SK-N-SH treated with all-trans-retinoic acid at 6 μM for 48 hours (cell line): Measurements from ENCODE around the gene UBXN4.
"Not testable (repeated sequence)": the region's sequence is repeated elsewhere in the genome, so short reads cannot be mapped to it uniquely, and the experiment has no call there.

Experiments
- ATAC-seq: fragments of 200-7000 bp; cut with Tn5 transposase; 3 replicates; pipeline ENCODE4 v1.9.1; 2020; ENCODE audit warnings: mild to moderate bottlenecking, moderate library complexity
- ARNTL ChIP-seq: fragments of 450-650 bp; formaldehyde crosslinking; IDR thresholded peaks from 2 replicates; pipeline ENCODE4 v1.5.0; 2020; ENCODE audit warnings: low read depth, mild to moderate bottlenecking, moderate library complexity, borderline replicate concordance
- ESRRG ChIP-seq: fragments of 250-450 bp; sonication (Bioruptor Pico); IDR thresholded peaks from 2 replicates; pipeline ENCODE4 v1.6.1; 2021; ENCODE audit warnings: mild to moderate bottlenecking
- GLIS3 ChIP-seq: fragments of 250-450 bp; sonication (Bioruptor Pico); IDR thresholded peaks from 2 replicates; pipeline ENCODE4 v1.5.0; 2020; ENCODE audit warnings: mild to moderate bottlenecking, moderate library complexity
- ISL1 ChIP-seq: fragments of 250-450 bp; sonication (Bioruptor Pico); IDR thresholded peaks from 2 replicates; pipeline ENCODE4 v2.1.2; 2022; ENCODE audit warnings: mild to moderate bottlenecking, moderate library complexity
- OSR1 ChIP-seq: fragments of 250-450 bp; sonication (Bioruptor Pico); IDR thresholded peaks from 2 replicates; pipeline ENCODE4 v1.8.0; 2022; ENCODE audit warnings: moderate library complexity, mild to moderate bottlenecking, inconsistent platforms
- PPARA ChIP-seq: fragments of 250-450 bp; sonication (Bioruptor Pico); IDR thresholded peaks from 2 replicates; pipeline ENCODE4 v1.5.0; 2020; ENCODE audit warnings: mild to moderate bottlenecking, borderline replicate concordance
- RARB ChIP-seq: fragments of 250-450 bp; sonication (Bioruptor Pico); IDR thresholded peaks from 2 replicates; pipeline ENCODE4 v1.8.0; 2021; ENCODE audit warnings: mild to moderate bottlenecking, moderate library complexity
- SNAI2 ChIP-seq: fragments of 250-450 bp; sonication (Bioruptor Pico); IDR thresholded peaks from 2 replicates; pipeline ENCODE4 v1.5.0; 2020; ENCODE audit warnings: mild to moderate bottlenecking, moderate library complexity
- TCF4 ChIP-seq: fragments of 250-450 bp; sonication (Bioruptor Pico); IDR thresholded peaks from 2 replicates; pipeline ENCODE4 v1.8.0; 2021; ENCODE audit warnings: mild to moderate bottlenecking, moderate library complexity, borderline replicate concordance
- ZC3H10 ChIP-seq: fragments of 250-450 bp; sonication (Bioruptor Pico); IDR thresholded peaks from 2 replicates; pipeline ENCODE4 v1.5.1; 2021; ENCODE audit warnings: mild to moderate bottlenecking, moderate library complexity
- ZFP3 ChIP-seq: fragments of 250-450 bp; sonication (Bioruptor Pico); IDR thresholded peaks from 2 replicates; pipeline ENCODE4 v1.5.0; 2020; ENCODE audit warnings: mild to moderate bottlenecking, moderate library complexity
- ZFP30 ChIP-seq: fragments of 450-650 bp; formaldehyde crosslinking; IDR thresholded peaks from 2 replicates; pipeline ENCODE4 v1.5.0; 2022; ENCODE audit warnings: mild to moderate bottlenecking, moderate library complexity
- ZNF70 ChIP-seq: fragments of 450-650 bp; formaldehyde crosslinking; IDR thresholded peaks from 2 replicates; pipeline ENCODE4 v1.5.0; 2020; ENCODE audit warnings: mild to moderate bottlenecking, moderate library complexity
- TF ChIP-seq, protein P1 (sequence below): fragments of 250-450 bp; sonication (Bioruptor Pico); IDR thresholded peaks from 2 replicates; pipeline ENCODE4 v1.5.0; 2020; ENCODE audit warnings: mild to moderate bottlenecking, moderate library complexity
- TF ChIP-seq, protein P2 (sequence below): fragments of 250-450 bp; sonication (Bioruptor Pico); IDR thresholded peaks from 2 replicates; pipeline ENCODE4 v1.8.0; 2021; ENCODE audit warnings: low read depth, mild to moderate bottlenecking, moderate library complexity, borderline replicate concordance
- TF ChIP-seq, protein P3 (sequence below): fragments of 250-450 bp; sonication (Bioruptor Pico); IDR thresholded peaks from 2 replicates; pipeline ENCODE4 v1.5.1; 2021; ENCODE audit warnings: mild to moderate bottlenecking, moderate library complexity
- TF ChIP-seq, protein P4 (sequence below): fragments of 250-450 bp; sonication (Bioruptor Pico); IDR thresholded peaks from 2 replicates; pipeline ENCODE4 v1.5.1; 2020; ENCODE audit warnings: low read depth, mild to moderate bottlenecking, moderate library complexity

UBXN4 gene

DNA sequence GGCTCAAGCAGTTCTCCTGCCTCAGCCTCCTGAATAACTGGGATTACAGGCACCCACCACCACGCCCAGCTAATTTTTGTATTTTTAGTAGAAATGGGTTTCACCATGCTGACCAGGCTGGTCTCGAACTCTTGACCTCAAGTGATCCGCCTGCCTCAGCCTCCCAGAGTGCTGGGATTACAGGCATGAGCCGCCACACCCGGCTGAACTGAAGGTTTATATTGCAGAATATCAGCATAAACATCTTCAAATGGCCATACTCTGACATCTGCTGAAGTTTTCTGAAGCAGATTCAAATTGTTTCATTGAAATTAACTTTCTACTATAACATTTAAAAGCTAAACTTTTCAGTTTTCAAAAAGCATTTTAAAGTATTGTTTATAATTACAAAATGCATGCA lies 37.6 kb upstream of the UBXN4 start:
- ATAC-seq = not testable (repeated sequence)

DNA sequence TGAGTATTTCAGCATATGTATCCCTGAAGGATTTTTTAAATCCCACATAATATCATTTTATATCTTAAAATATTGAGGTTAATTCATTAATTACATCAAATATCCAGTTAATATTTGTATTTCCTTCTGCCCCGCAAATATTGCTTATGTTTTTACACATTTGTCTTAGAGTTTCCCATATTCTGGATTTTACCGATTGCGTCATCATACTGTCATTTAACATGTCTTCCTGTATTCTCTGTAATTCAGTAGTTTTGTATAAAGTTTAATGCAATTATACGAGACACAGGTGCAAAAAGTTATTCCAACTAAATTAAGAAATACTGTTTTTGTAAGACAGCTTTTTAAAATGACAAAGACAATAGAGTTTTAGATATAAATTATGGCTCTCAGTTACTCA lies 33.5 kb upstream of the UBXN4 start:
- no peak for ATAC-seq
- no peak for TF ChIP-seq SNAI2
- TF ChIP-seq ZFP30 = no peak
- TF ChIP-seq GLIS3 = no peak
- TF ChIP-seq, protein P1, sequence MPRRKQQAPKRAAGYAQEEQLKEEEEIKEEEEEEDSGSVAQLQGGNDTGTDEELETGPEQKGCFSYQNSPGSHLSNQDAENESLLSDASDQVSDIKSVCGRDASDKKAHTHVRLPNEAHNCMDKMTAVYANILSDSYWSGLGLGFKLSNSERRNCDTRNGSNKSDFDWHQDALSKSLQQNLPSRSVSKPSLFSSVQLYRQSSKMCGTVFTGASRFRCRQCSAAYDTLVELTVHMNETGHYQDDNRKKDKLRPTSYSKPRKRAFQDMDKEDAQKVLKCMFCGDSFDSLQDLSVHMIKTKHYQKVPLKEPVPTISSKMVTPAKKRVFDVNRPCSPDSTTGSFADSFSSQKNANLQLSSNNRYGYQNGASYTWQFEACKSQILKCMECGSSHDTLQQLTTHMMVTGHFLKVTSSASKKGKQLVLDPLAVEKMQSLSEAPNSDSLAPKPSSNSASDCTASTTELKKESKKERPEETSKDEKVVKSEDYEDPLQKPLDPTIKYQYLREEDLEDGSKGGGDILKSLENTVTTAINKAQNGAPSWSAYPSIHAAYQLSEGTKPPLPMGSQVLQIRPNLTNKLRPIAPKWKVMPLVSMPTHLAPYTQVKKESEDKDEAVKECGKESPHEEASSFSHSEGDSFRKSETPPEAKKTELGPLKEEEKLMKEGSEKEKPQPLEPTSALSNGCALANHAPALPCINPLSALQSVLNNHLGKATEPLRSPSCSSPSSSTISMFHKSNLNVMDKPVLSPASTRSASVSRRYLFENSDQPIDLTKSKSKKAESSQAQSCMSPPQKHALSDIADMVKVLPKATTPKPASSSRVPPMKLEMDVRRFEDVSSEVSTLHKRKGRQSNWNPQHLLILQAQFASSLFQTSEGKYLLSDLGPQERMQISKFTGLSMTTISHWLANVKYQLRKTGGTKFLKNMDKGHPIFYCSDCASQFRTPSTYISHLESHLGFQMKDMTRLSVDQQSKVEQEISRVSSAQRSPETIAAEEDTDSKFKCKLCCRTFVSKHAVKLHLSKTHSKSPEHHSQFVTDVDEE (CRISPR knock-in tag) = no peak
- TF ChIP-seq, protein P2, sequence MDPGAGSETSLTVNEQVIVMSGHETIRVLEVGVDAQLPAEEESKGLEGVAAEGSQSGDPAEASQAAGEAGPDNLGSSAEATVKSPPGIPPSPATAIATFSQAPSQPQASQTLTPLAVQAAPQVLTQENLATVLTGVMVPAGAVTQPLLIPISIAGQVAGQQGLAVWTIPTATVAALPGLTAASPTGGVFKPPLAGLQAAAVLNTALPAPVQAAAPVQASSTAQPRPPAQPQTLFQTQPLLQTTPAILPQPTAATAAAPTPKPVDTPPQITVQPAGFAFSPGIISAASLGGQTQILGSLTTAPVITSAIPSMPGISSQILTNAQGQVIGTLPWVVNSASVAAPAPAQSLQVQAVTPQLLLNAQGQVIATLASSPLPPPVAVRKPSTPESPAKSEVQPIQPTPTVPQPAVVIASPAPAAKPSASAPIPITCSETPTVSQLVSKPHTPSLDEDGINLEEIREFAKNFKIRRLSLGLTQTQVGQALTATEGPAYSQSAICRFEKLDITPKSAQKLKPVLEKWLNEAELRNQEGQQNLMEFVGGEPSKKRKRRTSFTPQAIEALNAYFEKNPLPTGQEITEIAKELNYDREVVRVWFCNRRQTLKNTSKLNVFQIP (CRISPR knock-in tag) = no peak
- TF ChIP-seq ESRRG (CRISPR knock-in tag) = no peak
- no peak for TF ChIP-seq PPARA (CRISPR knock-in tag)
- no peak for TF ChIP-seq ARNTL (CRISPR knock-in tag)
- no peak for TF ChIP-seq ZNF70 (CRISPR knock-in tag)
- no peak for TF ChIP-seq OSR1 (CRISPR knock-in tag)
- no peak for TF ChIP-seq RARB (CRISPR knock-in tag)
- TF ChIP-seq, protein P3, sequence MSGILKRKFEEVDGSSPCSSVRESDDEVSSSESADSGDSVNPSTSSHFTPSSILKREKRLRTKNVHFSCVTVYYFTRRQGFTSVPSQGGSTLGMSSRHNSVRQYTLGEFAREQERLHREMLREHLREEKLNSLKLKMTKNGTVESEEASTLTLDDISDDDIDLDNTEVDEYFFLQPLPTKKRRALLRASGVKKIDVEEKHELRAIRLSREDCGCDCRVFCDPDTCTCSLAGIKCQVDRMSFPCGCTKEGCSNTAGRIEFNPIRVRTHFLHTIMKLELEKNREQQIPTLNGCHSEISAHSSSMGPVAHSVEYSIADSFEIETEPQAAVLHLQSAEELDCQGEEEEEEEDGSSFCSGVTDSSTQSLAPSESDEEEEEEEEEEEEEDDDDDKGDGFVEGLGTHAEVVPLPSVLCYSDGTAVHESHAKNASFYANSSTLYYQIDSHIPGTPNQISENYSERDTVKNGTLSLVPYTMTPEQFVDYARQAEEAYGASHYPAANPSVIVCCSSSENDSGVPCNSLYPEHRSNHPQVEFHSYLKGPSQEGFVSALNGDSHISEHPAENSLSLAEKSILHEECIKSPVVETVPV = no peak
- TF ChIP-seq ISL1 (CRISPR knock-in tag) = no peak
- TF ChIP-seq, protein P4, sequence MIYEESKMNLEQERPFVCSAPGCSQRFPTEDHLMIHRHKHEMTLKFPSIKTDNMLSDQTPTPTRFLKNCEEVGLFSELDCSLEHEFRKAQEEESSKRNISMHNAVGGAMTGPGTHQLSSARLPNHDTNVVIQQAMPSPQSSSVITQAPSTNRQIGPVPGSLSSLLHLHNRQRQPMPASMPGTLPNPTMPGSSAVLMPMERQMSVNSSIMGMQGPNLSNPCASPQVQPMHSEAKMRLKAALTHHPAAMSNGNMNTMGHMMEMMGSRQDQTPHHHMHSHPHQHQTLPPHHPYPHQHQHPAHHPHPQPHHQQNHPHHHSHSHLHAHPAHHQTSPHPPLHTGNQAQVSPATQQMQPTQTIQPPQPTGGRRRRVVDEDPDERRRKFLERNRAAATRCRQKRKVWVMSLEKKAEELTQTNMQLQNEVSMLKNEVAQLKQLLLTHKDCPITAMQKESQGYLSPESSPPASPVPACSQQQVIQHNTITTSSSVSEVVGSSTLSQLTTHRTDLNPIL (CRISPR knock-in tag) = no peak

DNA sequence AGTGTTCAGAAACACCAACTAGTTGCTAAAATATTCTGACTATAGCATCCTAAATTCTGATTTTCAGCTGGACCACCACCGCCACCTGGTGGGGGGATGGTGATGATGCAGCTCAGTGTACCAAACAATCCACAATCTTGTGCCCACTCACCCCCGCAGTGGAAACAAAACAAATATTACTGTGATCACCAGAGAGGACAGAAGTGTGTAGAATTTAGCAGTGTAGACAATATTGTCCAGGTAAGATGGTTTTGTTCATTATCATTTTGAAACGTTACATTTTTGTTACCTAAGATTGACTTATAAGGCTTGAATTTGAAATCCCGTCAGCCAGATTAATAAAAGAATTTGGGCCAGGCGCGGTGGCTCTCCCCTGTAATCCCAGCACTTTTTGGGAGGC lies 31.7 kb upstream of the UBXN4 start:
- TF ChIP-seq TCF4 (CRISPR knock-in tag) (no peak), ZFP30 (no peak), SNAI2 (no peak), ZC3H10 (CRISPR knock-in tag) (no peak), ZFP3 (CRISPR knock-in tag) (no peak), ARNTL (CRISPR knock-in tag) (no peak)
- TF ChIP-seq, protein P3 = no peak
- TF ChIP-seq, protein P2 (CRISPR knock-in tag) = no peak
- TF ChIP-seq, all 23 proteins: peak for 0
- peak; percentile 85 for ATAC-seq

DNA sequence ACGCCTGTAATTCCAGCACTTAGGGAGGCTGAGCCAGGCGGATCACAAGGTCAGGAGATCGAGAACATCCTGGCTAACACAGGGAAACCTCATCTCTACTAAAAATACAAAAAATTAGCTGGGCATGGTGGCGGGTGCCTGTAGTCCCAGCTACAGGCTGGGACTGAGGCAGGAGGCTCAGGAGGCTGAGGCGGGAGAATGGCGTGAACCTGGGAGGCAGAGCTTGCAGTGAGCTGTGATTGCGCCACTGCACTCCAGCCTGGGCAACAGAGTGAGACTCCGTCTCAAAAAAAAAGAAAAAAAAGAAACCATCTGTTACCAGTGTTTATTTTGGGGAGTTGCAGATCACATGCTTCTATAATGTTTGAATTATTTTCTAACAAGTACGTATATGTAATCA lies 26.6 kb upstream of the UBXN4 start:
- not testable (repeated sequence) for ATAC-seq
